PC-9 (cell line): ENCODE results near the gene ITGA2.

Source experiments
- CTCF ChIP-seq: fragments of 200-600 bp; sonication (generic); conservative IDR thresholded peaks from 2 replicates; pipeline ENCODE4 v1.6.1; 2017; ENCODE audit warnings: mixed run types, antibody characterized with exemption, mild to moderate bottlenecking, moderate library complexity
- EZH2 ChIP-seq: fragments of 200-600 bp; sonication (generic); IDR thresholded peaks from 2 replicates; pipeline ENCODE4 v1.8.0; 2017; ENCODE audit warnings: antibody characterized with exemption, low read depth

GRCh38 chr5:53111139-53111538 is 122.0 kb downstream of the ITGA2 start:
- no peak for TF ChIP-seq CTCF
- no peak for TF ChIP-seq EZH2
